Measurements from ENCODE around the gene NDUFB7.
"Not testable (repeated sequence)": the region's sequence is repeated elsewhere in the genome, so short reads cannot be mapped to it uniquely, and the experiment has no call there.

The NDUFB7 gene

GRCh38 chr19:14570864-14571527 lies 870 bp downstream of the NDUFB7 start:
- no peak for DNase-seq

DNA sequence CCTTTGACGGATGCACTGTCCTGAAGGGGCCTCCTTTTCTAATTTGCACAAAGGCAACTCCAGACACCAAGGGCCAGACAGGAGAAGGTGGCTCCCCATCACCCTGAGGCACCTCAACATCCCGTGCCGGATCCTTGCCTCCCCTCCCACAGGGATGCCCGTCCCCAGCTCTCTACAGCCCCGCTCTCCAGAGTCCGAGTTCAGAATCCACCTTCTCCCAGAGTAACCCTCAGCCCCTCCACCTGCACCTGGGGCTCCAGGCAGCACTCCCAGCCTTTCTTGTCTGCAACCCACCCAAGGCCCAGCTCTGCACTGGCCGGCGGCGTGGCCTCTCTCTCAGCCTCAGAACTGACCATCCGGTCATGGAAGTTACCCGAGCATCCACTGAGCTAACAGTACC lies 4.8 kb downstream of the NDUFB7 start:
- DNase-seq: no peak

DNA sequence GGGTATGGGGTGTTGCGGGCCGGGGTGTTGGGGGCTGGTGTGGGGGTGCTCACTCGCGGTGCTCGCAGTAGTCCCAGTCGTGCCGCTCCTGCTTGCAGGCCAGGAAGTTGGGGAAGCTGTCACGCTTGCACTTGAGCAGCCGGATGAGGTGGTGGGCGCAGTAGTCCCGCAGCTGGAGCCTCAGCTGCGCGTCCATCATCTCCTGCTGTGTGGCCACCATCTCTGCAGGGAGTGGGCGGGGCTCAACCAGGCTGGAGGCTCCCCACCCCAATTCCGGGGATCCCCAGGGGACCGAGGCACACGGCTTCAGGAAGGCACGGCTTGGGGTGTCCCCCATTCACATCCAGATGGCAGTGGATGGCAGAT lies 5.2 kb downstream of the NDUFB7 start:
- DNase-seq: no peak

DNA sequence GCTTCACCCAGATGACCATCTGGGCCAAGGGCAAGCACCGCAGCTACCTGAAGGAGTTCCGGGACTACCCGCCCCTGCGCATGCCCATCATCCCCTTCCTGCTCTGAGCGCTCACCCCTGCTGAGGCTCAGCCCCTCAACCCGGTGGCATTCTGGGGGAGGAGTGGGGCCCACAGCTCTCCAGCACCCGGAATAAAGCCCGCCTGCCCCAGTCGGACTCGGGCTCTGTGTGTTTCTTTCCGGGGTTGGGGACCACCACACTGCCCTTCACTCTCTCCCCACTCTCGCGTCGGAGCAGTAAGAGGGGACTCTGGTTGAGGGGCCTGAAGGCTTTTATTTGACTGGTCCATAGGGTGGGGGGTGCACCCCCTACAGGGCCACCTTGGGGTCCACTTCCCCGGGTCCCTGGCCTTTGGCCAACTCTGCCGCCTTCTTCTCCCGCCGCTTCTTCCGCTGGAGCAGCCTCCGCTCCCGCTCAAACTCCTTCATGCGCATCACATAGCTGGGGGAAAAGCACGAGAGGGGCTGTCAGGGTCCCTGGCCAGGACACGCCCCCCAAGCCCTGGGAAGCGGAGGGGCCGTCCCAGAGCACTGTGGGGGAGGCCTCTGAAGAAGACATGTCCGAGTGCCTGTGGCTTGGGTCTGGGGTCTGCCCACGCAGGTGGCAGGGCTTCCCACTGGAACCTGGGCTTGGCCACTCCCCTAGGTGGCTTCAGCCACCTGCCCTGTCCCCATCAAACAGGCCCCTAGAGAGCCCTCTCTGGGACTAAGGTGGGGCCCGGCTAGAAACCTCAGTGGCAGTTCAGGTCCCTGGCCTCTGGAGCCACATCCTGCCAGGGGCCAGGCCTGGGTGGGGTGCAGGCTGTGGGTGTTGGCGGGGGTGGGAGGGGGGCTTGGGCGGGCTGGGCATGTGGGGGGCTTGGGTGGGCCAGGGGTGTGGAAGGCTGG lies 5.8 kb downstream of the NDUFB7 start:
- no peak for DNase-seq

DNA sequence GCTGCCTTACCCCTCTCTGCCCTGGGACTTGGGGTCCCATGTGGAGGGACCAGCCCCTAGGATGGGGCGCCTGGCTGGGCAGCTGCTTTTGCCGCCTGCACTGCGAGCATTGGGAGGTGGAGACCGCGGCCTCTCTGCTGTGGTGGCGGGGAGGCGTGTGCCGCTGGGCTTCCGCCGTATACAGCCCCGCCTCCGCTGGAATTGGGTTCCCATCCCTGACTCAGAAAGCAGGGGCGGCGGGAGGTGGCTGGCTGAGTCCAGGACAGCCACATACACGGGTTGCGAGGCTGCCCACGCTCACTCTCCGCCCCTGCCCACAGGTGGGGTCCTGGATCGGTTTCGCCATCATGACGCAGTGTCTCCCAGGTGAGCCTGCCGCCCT lies 6.6 kb downstream of the NDUFB7 start:
- no peak for DNase-seq

DNA sequence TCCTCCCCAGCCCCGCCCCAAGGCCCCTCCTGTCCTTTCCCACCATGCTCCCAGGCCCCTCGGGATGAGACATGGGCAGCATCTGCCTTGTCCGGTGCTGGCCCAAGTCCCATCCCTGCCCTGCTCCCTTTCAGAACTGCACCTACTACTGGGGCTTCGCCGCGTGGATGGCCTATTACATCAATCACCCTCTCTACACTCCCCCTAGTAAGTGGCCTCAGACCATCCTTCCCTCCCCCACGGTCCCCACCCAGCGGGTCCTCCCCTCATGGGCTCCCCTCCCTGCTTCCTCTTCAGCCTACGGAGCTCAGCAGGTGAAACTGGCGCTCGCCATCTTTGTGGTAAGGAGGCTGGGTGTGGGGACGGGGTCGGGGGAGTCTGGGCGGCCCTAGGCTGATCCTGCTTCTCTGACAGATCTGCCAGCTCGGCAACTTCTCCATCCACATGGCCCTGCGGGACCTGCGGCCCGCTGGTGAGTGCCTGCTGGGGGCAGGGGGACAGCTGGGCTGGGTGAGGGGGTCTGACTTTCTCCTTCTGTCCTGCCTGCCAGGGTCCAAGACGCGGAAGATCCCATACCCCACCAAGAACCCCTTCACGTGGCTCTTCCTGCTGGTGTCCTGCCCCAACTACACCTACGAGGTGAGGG lies 7.1 kb downstream of the NDUFB7 start:
- not testable (repeated sequence) for DNase-seq

GRCh38 chr19:14563989-14564651 lies 7.7 kb downstream of the NDUFB7 start:
- no peak for DNase-seq

- DNase-seq: no peak
Observed at GRCh38 chr19:14563590-14563926, 8.3 kb downstream of the NDUFB7 start.

GRCh38 chr19:14562660-14563589 lies 8.9 kb downstream of the NDUFB7 start:
- DNase-seq: no peak

- DNase-seq: peak; percentile 38
Observed at GRCh38 chr19:14561847-14562351, 10.0 kb downstream of the NDUFB7 start.

DNA sequence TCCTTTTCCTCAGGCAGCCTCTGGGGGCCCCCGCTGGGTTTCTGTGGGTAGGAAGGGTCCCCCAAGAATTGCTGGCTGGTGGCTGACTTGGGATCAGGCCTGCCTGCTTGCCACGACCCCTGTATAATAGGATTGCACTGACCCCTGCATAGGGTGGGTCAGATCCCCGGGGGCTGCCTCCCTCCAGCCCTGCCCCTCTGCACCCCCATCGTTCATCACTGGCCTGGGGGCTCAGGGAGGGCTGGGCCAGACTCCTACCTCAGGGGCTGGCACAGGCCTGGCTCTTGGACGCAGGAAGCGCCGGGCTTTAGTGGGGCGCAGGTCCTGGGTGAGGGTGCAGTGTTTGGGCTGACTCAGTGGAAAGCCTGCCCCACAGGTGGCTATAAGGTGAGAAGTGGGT lies 10.6 kb downstream of the NDUFB7 start:
- no peak for DNase-seq

GRCh38 chr19:14560776-14561108 lies 11.1 kb downstream of the NDUFB7 start:
- no peak for DNase-seq

GRCh38 chr19:14559916-14560775 lies 11.7 kb downstream of the NDUFB7 start:
- no peak for DNase-seq

DNA sequence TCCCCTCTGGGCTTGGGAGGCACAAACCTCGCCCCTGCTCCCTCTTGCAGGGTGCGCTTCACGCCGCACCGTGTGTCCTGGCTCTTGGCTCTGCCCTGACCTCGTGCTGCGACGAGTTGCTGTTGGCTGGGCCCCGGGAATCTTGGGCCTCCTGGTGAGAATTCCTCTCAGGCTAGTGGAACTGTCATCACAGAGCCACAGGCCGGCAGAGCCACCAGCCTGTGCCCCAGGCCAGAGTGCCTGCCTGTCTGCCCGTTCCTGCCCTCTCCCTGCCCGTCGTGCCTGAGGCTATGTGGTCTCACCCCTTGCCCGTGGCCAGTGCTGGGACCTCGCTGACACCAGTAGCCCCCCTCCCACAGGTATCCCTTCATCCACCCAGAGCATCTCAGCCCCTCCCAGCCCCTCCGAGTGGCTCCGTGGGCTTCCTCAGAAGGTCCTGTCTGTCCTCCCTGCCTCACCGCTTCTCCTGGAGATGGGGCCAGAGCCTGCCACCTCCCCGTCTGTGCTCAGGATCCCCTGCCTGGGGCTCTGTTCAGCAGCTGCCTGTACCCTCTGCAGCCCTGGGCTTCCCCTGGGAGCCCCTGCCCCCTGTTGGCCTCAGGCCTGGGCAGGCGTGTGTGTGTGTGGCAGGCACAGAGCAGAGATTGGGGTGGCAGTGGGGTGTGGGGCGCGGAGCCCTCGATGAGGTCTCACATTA lies 13.3 kb downstream of the NDUFB7 start:
- DNase-seq: no peak

GRCh38 chr19:14556662-14557188 lies 15.1 kb downstream of the NDUFB7 start:
- peak; percentile 78 for DNase-seq

GRCh38 chr19:14555918-14556661 lies 15.8 kb downstream of the NDUFB7 start:
- no peak for DNase-seq

GRCh38 chr19:14554382-14554812 lies 17.5 kb downstream of the NDUFB7 start:
- no peak for DNase-seq

- DNase-seq: no peak
Observed at GRCh38 chr19:14553939-14554243, 18.0 kb downstream of the NDUFB7 start.
